OCI-LY7 (cell line): Measurements from ENCODE around the gene LAPTM5.

Experiments used
- CTCF ChIP-seq: fragments of 200-600 bp; sonication (generic); conservative IDR thresholded peaks from 2 replicates; pipeline ENCODE4 v1.5.1; 2014; ENCODE audit warnings: mild to moderate bottlenecking, antibody characterized with exemption, low read length, moderate library complexity, mixed read lengths
- EZH2phosphoT487 ChIP-seq: fragments of 200-600 bp; sonication (generic); IDR thresholded peaks from 2 replicates; pipeline ENCODE4 v1.6.1; 2018; ENCODE audit warnings: low read depth, borderline replicate concordance, mild to moderate bottlenecking, mixed run types, antibody characterized with exemption, low read length, moderate library complexity, mixed read lengths

DNA sequence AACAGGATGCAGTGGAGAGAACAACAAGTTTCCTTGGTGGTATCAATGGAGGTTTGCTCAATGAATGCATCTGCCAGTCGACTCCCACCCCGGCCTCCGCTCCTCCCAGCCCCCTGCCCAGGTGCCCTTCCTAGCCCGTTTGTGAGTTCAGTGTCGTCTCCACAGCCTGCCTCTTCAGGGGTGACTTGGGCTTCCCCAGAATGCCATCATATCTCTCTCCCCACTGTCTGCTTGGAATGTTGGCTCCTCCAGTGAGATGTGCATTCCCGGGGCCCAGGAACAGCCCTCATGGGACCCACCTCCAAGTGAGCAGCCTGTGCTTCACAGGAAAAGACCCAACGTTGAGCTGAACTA, 64.6 kb downstream of the LAPTM5 start:
- TF ChIP-seq CTCF (no peak), EZH2phosphoT487 (no peak)
